PC-3 (cell line): Measurements from ENCODE around the gene MAP1LC3B. TPM values are rescaled to one million over a fixed set of nuclear protein-coding genes. Genes with fewer than 3 reads are reported as not detected.
"Not testable (repeated sequence)": the region's sequence is repeated elsewhere in the genome, so short reads cannot be mapped to it uniquely, and the experiment has no call there.

ENCODE experiments used
- ATAC-seq: fragments of 200-7000 bp; cut with Tn5 transposase; 2 replicates; pipeline ENCODE4 v1.9.1; 2020; ENCODE audit warnings: mild to moderate bottlenecking, moderate library complexity
- BruUV-seq: library from RNA; stranded (reverse); fragments of 400-500 nt; replicated peaks from 2 replicates; lab custom pipeline; 2021; lab: Mats Ljungman, UMichigan
- CTCF ChIA-PET: fragments of 300-600 bp; sonication (Branson Sonifier 250); formaldehyde crosslinking; loops from one replicate; lab custom pipeline; 2022; ENCODE audit warnings: antibody characterized with exemption; lab: Charles Lee
- POLR2A ChIA-PET: fragments of 300-600 bp; sonication (Branson Sonifier 250); formaldehyde crosslinking; loops from one replicate; lab custom pipeline; 2022; ENCODE audit warnings: antibody characterized with exemption; ENCODE audit not compliant: unreplicated experiment; lab: Charles Lee
- DNase-seq: peaks from one replicate; pipeline ENCODE4 v3.0.0-alpha.2; 2015
- H2AFZ ChIP-seq: fragments of 300-600 bp; sonication (generic); 2 replicates; pipeline ENCODE4 v1.6.0; 2016; ENCODE audit warnings: antibody characterized with exemption, low read length
- H3F3A ChIP-seq: fragments of 300-600 bp; sonication (generic); one replicate; pipeline ENCODE4 v1.6.0; 2017; ENCODE audit warnings: antibody characterized with exemption, low read length, control low read depth, mild to moderate bottlenecking; ENCODE audit not compliant: unreplicated experiment
- H3K27ac ChIP-seq: fragments of 300-600 bp; sonication (generic); 2 replicates; pipeline ENCODE4 v1.5.1; 2016; ENCODE audit warnings: mild to moderate bottlenecking, low read length
- H3K27me3 ChIP-seq: fragments of 300-600 bp; sonication (generic); 2 replicates; pipeline ENCODE4 v1.6.1; 2016; ENCODE audit warnings: low read length, mixed read lengths
- H3K36me3 ChIP-seq: fragments of 300-600 bp; sonication (generic); 2 replicates; pipeline ENCODE4 v1.6.1; 2016; ENCODE audit warnings: low read depth, mixed run types, low read length, mixed read lengths
- H3K4me1 ChIP-seq: fragments of 300-600 bp; sonication (generic); 2 replicates; pipeline ENCODE4 v1.5.1; 2016; ENCODE audit warnings: low read length; ENCODE audit not compliant: insufficient read depth
- H3K4me2 ChIP-seq: fragments of 300-600 bp; sonication (generic); 2 replicates; pipeline ENCODE4 v1.6.0; 2016; ENCODE audit warnings: low read length
- H3K4me3 ChIP-seq: fragments of 300-600 bp; sonication (generic); 2 replicates; pipeline ENCODE4 v1.5.1; 2016; ENCODE audit warnings: mild to moderate bottlenecking, low read length, mixed read lengths
- H3K79me2 ChIP-seq: fragments of 300-600 bp; sonication (generic); 2 replicates; pipeline ENCODE4 v1.6.1; 2017; ENCODE audit warnings: low read length, mixed read lengths
- H3K9ac ChIP-seq: fragments of 300-600 bp; sonication (generic); 2 replicates; pipeline ENCODE4 v1.6.0; 2016; ENCODE audit warnings: mild to moderate bottlenecking, low read length
- H3K9me2 ChIP-seq: fragments of 300-600 bp; sonication (generic); replicated peaks from 2 replicates; pipeline ENCODE4 v1.6.1; 2016; ENCODE audit warnings: mixed run types, low read length, mixed read lengths
- H3K9me3 ChIP-seq: fragments of 300-600 bp; sonication (generic); 2 replicates; pipeline ENCODE4 v1.6.1; 2016; ENCODE audit warnings: low read length, mixed read lengths
- H4K20me1 ChIP-seq: fragments of 300-600 bp; sonication (generic); 2 replicates; pipeline ENCODE4 v1.6.1; 2016; ENCODE audit warnings: low read length, mixed read lengths
- EZH2 ChIP-seq: fragments of 300-600 bp; sonication (generic); IDR thresholded peaks from one replicate; pipeline ENCODE4 v1.6.1; 2017; ENCODE audit warnings: antibody characterized with exemption, mild to moderate bottlenecking, low read length; ENCODE audit not compliant: unreplicated experiment
- EZH2phosphoT487 ChIP-seq: fragments of 300-600 bp; sonication (generic); IDR thresholded peaks from 2 replicates; pipeline ENCODE4 v1.6.1; 2018; ENCODE audit warnings: mild to moderate bottlenecking, antibody characterized with exemption, low read length, borderline replicate concordance
- intact Hi-C: fragments of 100-400 bp; cut with micrococcal nuclease; formaldehyde crosslinking; loops from 2 replicates; pipeline ENCODE4 v1.9.0; 2023
- total RNA-seq: library from RNA; depleted of rRNA; stranded (reverse); fragments of >200 nt; gene quantifications from 2 replicates; pipeline ENCODE4 v1.2.3, GENCODE V29; 2014
- TF ChIP-seq, protein P1 (sequence below): fragments of 300-600 bp; sonication (generic); conservative IDR thresholded peaks from 2 replicates; pipeline ENCODE4 v1.5.1; 2017; ENCODE audit warnings: antibody characterized with exemption, low read depth, mild to moderate bottlenecking, low read length

The MAP1LC3B gene
- total RNA-seq, 1 experiment from 2014 or later: 11.9 TPM

DNA sequence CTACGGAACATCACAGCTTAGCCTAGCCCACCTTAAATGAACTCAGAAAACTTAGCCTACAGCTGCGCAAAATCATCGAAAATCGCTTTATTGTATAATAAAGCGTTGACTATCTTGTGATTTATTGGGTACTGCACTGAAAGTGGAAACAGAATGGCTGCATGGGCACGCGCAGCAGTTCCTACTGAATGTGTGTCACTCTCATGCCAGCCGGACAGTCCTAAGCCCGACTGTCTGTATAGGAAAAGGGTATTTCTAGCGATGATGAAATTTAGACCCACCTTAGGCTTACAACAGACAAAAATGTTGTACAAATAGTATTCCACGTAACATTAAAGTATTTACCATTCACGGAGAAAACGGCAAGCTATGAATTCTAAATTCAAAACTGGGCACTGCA lies 17.8 kb upstream of the MAP1LC3B start:
- no peak overlapping the region for H3K4me3 ChIP-seq
- no peaks in the 10 kb centered on the region for H3K9me3 ChIP-seq
- peaks cover 83% of the 10 kb centered on the region for H3K79me2 ChIP-seq
- H4K20me1 ChIP-seq: no peaks in the 10 kb centered on the region
- no peak for ATAC-seq
- no peak for DNase-seq
- no peaks in the 10 kb centered on the region for H3K4me1 ChIP-seq
- ChIA-PET CTCF (no interaction called here), POLR2A (no interaction called here)
- no peak overlapping the region for H2AFZ ChIP-seq
- H3F3A ChIP-seq: no peaks in the 10 kb centered on the region
- no peaks in the 10 kb centered on the region for H3K36me3 ChIP-seq
- no TSS peak for BruUV-seq
- H3K9me2 ChIP-seq: no peaks in the 10 kb centered on the region
- intact Hi-C loops: no loop called here
- TF ChIP-seq, protein P1, sequence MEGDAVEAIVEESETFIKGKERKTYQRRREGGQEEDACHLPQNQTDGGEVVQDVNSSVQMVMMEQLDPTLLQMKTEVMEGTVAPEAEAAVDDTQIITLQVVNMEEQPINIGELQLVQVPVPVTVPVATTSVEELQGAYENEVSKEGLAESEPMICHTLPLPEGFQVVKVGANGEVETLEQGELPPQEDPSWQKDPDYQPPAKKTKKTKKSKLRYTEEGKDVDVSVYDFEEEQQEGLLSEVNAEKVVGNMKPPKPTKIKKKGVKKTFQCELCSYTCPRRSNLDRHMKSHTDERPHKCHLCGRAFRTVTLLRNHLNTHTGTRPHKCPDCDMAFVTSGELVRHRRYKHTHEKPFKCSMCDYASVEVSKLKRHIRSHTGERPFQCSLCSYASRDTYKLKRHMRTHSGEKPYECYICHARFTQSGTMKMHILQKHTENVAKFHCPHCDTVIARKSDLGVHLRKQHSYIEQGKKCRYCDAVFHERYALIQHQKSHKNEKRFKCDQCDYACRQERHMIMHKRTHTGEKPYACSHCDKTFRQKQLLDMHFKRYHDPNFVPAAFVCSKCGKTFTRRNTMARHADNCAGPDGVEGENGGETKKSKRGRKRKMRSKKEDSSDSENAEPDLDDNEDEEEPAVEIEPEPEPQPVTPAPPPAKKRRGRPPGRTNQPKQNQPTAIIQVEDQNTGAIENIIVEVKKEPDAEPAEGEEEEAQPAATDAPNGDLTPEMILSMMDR: no peak
- no peak for TF ChIP-seq EZH2
- no peaks in the 10 kb centered on the region for H3K27me3 ChIP-seq
- no peak overlapping the region for H3K9ac ChIP-seq
- H3K4me2 ChIP-seq: no peak overlapping the region
- H3K27ac ChIP-seq: no peak overlapping the region

DNA sequence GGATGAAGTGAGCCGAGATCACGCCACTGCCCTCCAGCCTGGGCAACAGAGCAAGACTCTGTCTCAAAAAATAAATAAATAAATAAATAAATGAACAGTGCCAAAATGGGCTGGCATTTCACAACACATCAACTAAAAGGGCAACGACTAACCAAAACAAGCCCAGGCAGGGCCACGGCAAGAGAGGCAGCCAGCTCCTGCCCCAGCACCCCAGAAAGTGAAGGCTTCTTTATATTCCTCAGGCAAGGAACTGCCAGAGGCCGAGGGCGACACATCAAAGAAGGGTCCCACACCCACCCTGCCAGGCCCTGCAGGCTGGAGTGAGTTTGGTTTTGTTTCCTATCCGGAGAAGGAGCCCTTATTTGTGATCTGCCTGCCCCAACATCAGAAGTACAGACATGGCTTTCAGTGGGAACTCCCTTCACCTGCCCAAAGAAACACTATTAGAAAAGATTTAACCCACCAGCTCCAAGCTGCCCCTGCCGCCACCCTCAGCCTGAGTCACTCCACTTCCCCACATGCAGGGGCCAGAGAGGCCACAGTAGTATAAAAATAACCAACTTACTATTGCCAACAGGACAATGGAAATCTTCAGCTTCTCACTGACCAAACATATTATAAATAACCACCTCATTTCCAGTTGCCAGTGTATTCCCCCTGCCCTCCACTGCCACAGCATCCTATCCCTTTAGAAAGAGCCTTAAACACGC lies 16.6 kb upstream of the MAP1LC3B start:
- ATAC-seq: no peak
- Histone ChIP-seq H3K4me3 (no peak overlapping the region), H4K20me1 (no peaks in the 10 kb centered on the region), H3K4me2 (no peak overlapping the region), H3F3A (no peaks in the 10 kb centered on the region), H3K36me3 (no peaks in the 10 kb centered on the region), H3K27ac (no peak overlapping the region), H3K9me3 (no peaks in the 10 kb centered on the region), H2AFZ (no peak overlapping the region), H3K4me1 (no peaks in the 10 kb centered on the region), H3K9me2 (no peaks in the 10 kb centered on the region), H3K79me2 (peaks cover 85% of the 10 kb centered on the region), H3K27me3 (no peaks in the 10 kb centered on the region), H3K9ac (no peak overlapping the region)
- intact Hi-C loops: no loop called here
- POLR2A ChIA-PET: no interaction called here
- DNase-seq: no peak
- BruUV-seq: no TSS peak
- TF ChIP-seq, protein P1: no peak
- TF ChIP-seq EZH2 (no peak), EZH2phosphoT487 (no peak)
- CTCF ChIA-PET: no interaction called here

DNA sequence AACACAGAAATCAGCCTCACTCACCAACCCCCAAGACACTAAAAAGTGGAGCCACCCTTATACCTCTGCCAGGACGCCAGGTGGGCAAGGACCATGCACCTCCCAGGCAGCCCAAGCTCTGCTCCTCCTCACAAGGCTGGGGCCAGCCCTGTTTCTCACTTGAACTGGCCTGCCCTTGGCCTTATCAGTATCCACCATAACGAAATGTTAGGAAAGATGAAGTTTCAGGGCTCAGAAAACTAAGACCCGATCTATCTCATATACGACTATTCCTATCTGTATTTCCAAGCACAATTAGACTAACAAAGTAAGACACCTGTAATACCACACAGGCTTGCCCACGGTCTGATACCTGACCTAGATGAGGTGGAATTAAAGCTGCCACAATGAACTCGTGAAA lies 15.5 kb upstream of the MAP1LC3B start:
- Histone ChIP-seq H3K27me3 (no peaks in the 10 kb centered on the region), H3K79me2 (peaks cover 85% of the 10 kb centered on the region), H3K4me3 (no peak overlapping the region), H3K4me1 (peaks cover 10% of the 10 kb centered on the region; the same call in 1 of the 2 replicates), H4K20me1 (peaks cover 9% of the 10 kb centered on the region; the same call in 1 of the 2 replicates), H3F3A (no peaks in the 10 kb centered on the region), H3K36me3 (no peaks in the 10 kb centered on the region), H3K9me3 (no peaks in the 10 kb centered on the region), H3K27ac (no peak overlapping the region), H2AFZ (no peak overlapping the region), H3K9me2 (no peaks in the 10 kb centered on the region), H3K4me2 (no peak overlapping the region), H3K9ac (no peak overlapping the region)
- no peak for ATAC-seq
- BruUV-seq: no TSS peak
- ChIA-PET POLR2A (no interaction called here), CTCF (no interaction called here)
- TF ChIP-seq EZH2 (no peak), EZH2phosphoT487 (no peak)
- TF ChIP-seq, protein P1: no peak
- intact Hi-C loops: no loop called here
- DNase-seq: no peak

DNA sequence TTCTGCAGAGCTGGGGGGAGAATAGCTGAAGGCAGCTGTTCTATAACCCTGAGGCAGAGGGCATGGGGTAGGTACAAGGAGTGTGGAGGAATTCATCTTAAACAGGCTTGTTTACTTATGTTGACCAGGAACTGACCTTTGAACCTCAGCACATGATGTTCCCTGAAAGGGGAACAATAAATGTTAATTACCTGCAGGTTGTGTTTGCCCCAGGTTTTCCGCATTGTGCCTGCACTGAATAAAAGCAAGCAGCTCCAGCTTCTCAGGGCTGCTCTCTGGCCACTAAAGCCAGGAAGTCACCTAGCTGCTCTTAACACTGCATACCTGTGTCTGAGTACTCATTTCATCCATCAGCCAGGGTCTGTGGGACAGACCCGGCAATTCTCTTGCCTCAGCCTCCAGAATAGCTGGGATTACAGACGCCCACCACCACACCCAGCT lies 12.8 kb upstream of the MAP1LC3B start:
- H3K36me3 ChIP-seq, BruUV-seq, POLR2A ChIA-PET, DNase-seq, ATAC-seq, CTCF ChIA-PET, H2AFZ ChIP-seq, H3K9me2 ChIP-seq, H3K9me3 ChIP-seq, H3K27ac ChIP-seq, H3K4me3 ChIP-seq, H3F3A ChIP-seq, intact Hi-C loops, H3K9ac ChIP-seq, H3K27me3 ChIP-seq, H3K4me2 ChIP-seq: not testable (repeated sequence)
- Histone ChIP-seq H3K79me2 (peaks cover 83% of the 10 kb centered on the region), H4K20me1 (peaks cover 19% of the 10 kb centered on the region; the same call in 1 of the 2 replicates), H3K4me1 (peaks cover 14% of the 10 kb centered on the region; the same call in 1 of the 2 replicates)
